Activated naive CD8-positive, alpha-beta T cell (primary cell): ENCODE results near the gene BACE2.

Experiments used
- H3K27ac Mint-ChIP-seq: one replicate; pipeline ENCODE4 v1.8.0; 2021; ENCODE audit warnings: mixed read lengths
- H3K27me3 Mint-ChIP-seq: one replicate; pipeline ENCODE4 v1.8.0; 2021; ENCODE audit warnings: mixed read lengths
- H3K36me3 Mint-ChIP-seq: one replicate; pipeline ENCODE4 v1.8.0; 2021; ENCODE audit warnings: mixed read lengths
- H3K4me1 Mint-ChIP-seq: one replicate; pipeline ENCODE4 v1.8.0; 2021; ENCODE audit warnings: low read depth, mixed read lengths
- H3K4me3 Mint-ChIP-seq: one replicate; pipeline ENCODE4 v1.8.0; 2021; ENCODE audit warnings: mild to moderate bottlenecking, mixed read lengths
- H3K9me3 Mint-ChIP-seq: one replicate; pipeline ENCODE4 v1.8.0; 2021; ENCODE audit warnings: low read depth, mixed read lengths

The BACE2 gene

DNA sequence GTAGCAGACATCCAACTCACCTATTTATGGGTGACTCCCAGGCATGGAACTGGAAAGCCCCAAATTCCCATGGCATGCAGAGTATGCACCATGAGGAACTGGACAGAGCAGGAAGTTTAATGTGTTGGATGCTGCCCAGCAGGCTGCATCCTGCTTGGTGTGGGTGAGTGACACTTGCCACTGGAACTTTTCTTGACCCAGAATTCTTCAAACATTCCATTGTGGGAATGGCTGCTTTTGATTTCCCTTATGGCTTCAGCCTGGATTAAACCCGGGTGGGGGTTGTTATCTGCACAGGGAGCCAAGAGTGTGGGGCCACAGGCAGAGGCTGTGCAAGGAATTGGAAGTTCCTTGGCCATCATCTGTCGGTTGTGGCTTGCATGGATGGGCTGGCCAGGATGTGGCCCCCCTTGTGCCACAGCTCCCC is 26.9 kb upstream of the BACE2 start:
- H3K4me3 Mint-ChIP-seq = no peak overlapping the region
- no peaks in the 10 kb centered on the region for H3K36me3 Mint-ChIP-seq
- no peaks in the 10 kb centered on the region for H3K4me1 Mint-ChIP-seq
- H3K9me3 Mint-ChIP-seq = no peaks in the 10 kb centered on the region
- peaks cover 11% of the 10 kb centered on the region for H3K27me3 Mint-ChIP-seq
- H3K27ac Mint-ChIP-seq = no peak overlapping the region

DNA sequence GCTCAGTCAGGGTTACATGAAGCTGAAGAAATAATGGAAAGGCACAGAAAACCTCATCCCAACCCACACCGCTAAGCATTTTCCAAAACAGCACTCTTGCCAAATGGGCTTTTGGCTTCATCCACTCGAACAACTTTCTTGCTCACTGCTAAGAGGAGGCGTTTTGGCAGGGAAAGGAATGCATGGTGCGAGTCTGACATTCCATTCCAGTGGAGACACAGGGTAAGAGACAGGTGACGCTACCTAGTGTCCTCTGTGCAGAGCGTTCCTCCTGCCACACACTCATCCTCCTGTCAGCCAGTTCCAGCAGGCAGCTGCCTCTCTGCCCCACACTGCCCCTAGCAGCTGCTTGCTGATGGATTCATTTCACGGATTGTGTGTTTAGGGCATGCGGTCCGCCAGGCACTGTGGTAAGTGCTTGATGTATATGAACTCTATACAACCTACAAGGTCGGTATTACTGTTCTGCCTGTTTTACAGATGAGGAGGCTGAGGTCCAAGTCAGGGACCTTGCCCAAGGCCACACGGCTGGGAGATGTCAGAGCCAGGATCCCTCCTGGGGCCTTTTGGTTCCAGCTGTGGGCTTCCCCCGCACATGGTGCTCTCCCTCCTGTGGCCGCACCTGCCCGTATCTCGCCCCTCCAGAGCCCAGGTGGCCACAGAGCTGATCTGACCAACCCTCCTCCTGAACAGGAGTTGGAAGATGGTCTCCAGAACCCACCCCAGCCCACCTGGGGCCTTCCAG is 25.7 kb upstream of the BACE2 start:
- no peaks in the 10 kb centered on the region for H3K36me3 Mint-ChIP-seq
- H3K27me3 Mint-ChIP-seq = peaks cover 13% of the 10 kb centered on the region
- H3K27ac Mint-ChIP-seq = no peak overlapping the region
- H3K9me3 Mint-ChIP-seq = no peaks in the 10 kb centered on the region
- H3K4me1 Mint-ChIP-seq = no peaks in the 10 kb centered on the region
- H3K4me3 Mint-ChIP-seq = no peak overlapping the region

DNA sequence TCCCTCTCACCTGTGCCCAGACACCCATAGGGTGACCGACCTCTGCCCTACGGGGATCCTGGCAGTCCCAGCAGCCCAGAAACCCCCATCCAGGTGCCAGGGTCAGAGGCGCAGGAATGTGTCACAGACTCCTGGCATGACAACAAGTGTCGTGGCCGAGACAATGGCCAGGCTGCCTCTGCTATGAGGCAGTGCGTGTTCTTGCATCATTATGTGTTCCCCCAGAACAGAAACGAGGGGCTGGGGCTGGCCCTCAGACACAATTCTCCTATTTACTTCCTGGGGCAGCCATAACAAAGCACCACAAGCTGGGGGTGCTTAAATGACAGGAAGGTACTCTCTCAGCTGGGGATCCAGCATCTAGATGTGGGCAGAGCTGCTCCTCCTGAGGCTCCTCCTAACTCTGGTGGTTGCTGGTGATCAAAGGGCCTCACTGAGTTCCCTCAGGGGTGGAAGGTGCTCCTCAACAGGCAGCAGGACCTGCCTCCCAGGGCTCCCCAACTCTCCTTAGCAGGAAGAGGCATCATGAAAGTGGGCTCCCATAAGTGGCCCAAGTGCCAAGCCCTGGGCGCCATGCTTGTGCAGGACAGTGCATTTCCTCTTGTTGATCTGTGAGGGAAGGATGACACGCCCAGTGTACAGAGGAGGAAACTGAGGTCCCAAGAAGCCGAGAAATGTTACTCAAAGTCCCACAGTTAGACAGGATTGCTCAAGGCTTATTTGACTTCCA is 24.2 kb upstream of the BACE2 start:
- Mint-ChIP-seq H3K9me3 (no peaks in the 10 kb centered on the region), H3K4me1 (no peaks in the 10 kb centered on the region), H3K36me3 (no peaks in the 10 kb centered on the region), H3K27ac (no peak overlapping the region), H3K4me3 (no peak overlapping the region), H3K27me3 (peaks cover 12% of the 10 kb centered on the region)

DNA sequence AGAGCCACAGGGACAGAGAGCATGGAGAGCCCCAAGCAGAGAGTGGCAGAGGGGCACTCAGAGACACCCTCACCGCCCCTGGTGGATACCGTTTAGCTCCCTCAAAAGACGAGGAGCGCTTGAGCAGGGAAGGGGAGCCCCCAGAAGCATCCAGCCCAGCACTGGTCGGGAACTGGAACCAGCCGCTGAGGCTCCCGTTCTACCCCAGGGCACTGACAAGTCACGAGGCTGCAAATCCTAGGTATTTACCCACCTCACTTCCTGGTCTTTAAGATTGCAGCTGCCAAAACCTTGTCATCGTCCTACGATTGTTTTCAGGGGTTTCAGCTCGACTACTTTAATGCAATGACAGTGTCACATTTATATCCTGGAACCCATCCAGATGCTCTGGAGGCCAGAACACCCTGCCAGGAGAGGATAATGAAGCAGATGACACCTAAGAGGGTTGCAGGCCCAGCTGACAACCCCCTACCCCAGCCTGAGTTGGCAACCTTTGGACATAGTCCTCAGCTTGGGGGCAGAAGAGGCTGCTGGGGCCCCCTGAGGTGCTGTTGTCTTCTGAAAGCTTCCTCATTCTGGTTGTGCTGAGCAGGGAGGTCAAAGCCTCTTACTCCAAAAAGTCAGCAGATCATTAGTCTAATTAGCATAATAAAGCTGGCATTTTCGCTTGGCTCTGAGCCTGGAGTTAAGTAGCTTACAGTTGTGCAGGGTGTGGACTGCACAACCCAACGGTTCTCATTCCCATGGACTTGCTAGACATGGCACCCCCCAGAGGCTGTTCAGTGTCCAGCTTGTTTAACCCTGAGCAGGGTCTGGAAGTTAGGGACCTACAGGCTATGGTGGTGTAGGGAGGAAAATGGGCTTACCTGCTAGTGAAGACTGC is 20.6 kb upstream of the BACE2 start:
- no peak overlapping the region for H3K4me3 Mint-ChIP-seq
- H3K27me3 Mint-ChIP-seq = peaks cover 11% of the 10 kb centered on the region
- H3K27ac Mint-ChIP-seq = no peak overlapping the region
- no peaks in the 10 kb centered on the region for H3K36me3 Mint-ChIP-seq
- H3K4me1 Mint-ChIP-seq = no peaks in the 10 kb centered on the region
- no peaks in the 10 kb centered on the region for H3K9me3 Mint-ChIP-seq

DNA sequence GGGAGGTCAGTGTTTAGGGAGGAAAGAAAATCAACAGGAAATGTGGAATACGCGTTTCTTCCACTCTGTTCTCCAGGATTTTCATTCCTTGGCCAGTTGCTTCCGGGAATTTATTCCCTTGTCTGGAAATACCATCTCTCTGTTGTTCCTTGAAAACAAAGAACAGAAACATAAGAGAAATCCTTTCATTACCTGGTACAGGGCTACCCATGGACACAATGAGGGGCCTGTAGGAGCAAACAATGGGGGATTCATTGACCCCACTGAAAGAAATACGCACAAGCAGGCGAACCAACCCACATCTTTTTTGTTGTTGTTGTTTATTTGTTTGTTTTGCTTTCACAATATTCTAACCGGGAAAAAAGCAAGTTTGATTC is 20.0 kb upstream of the BACE2 start:
- Mint-ChIP-seq H3K27ac (no peak overlapping the region), H3K36me3 (no peaks in the 10 kb centered on the region), H3K27me3 (peaks cover 11% of the 10 kb centered on the region), H3K4me3 (no peak overlapping the region), H3K9me3 (no peaks in the 10 kb centered on the region), H3K4me1 (no peaks in the 10 kb centered on the region)

DNA sequence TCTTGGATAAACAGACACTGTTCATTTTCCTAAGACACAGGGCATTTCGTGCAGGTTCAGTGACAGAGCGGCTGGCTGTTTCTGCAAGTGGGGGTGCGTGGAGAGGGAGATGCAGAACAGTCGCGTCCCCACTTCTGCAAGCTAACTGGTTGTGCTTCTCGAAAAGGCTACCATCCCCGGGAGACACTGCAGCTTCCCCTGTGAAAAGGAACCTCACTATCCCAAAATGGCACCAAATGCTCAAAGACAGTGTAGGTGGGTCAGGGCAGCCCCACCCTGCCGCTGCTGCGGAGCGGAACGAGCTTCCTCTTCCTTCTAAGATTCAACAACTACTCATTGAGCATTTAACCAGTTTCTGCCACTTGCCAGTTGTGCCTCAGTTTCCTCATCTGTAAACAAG is 19.2 kb upstream of the BACE2 start:
- Mint-ChIP-seq H3K27ac (no peak overlapping the region), H3K4me1 (no peaks in the 10 kb centered on the region), H3K4me3 (no peak overlapping the region), H3K36me3 (no peaks in the 10 kb centered on the region), H3K9me3 (no peaks in the 10 kb centered on the region), H3K27me3 (peaks cover 11% of the 10 kb centered on the region)

DNA sequence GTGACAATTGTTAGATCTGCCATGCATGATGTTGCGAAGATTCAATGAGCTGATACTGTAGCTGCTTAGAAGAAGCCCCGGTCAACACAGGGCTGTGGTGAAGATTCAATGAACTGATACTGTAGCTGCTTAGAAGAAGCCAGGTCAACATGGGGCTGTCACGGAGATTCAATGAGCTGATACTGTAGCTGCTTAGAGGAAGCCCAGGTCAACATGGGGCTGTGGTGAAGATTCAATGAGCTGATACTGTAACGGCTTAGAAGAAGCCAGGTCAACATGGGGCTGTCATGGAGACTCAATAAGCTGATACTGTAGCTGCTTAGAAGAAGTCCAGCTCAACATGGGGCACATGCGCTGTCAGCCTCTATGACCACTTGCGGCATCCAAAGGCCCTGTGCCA is 18.8 kb upstream of the BACE2 start:
- Mint-ChIP-seq H3K27me3 (peaks cover 15% of the 10 kb centered on the region), H3K4me3 (no peak overlapping the region), H3K36me3 (no peaks in the 10 kb centered on the region), H3K9me3 (no peaks in the 10 kb centered on the region), H3K27ac (no peak overlapping the region), H3K4me1 (no peaks in the 10 kb centered on the region)

DNA sequence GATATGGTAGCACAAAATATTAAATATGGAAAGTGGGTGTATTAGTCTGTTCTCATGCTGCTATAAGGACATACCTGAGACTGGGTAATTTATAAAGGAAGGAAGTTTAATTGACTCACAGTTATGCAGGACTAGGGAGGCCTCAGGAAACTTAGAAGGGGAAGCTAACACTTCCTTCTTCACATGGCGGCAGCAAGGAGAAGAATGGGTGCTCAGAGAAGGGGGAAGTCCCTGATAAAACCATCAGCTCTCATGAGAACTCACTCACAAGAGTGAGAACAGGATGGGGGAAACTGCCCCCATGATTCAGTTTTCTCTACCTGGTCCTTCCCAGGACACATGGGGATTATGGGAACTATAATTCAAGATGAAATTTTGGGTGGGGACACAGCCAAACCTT is 15.8 kb upstream of the BACE2 start:
- peaks cover 3% of the 10 kb centered on the region for H3K36me3 Mint-ChIP-seq
- H3K27me3 Mint-ChIP-seq = peaks cover 15% of the 10 kb centered on the region
- H3K9me3 Mint-ChIP-seq = no peaks in the 10 kb centered on the region
- no peaks in the 10 kb centered on the region for H3K4me1 Mint-ChIP-seq
- H3K4me3 Mint-ChIP-seq = no peak overlapping the region
- no peak overlapping the region for H3K27ac Mint-ChIP-seq

DNA sequence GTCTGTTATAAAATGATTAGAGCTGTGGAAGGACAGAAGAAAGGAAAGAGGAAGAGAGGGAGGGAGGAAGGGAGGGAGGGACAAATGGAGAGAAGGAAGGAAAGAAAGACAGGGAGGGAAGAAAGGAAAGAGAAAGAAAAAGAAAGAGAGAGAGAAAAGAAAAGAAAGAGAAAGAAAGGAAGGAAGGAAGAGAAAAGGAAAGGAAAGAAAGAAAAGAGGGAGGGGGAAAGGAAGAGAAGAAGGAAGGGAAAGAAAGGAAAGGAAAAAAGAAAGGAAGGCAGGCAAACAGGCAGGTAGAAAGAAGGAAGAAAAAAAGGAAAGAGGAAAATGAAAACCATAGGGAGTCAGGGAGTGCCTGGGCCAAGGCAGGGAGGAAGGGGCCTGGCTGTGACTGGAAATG is 14.5 kb upstream of the BACE2 start:
- Mint-ChIP-seq H3K27me3 (peaks cover 14% of the 10 kb centered on the region), H3K4me3 (no peak overlapping the region), H3K27ac (no peak overlapping the region), H3K36me3 (peaks cover 3% of the 10 kb centered on the region), H3K4me1 (no peaks in the 10 kb centered on the region), H3K9me3 (peaks cover 3% of the 10 kb centered on the region)

DNA sequence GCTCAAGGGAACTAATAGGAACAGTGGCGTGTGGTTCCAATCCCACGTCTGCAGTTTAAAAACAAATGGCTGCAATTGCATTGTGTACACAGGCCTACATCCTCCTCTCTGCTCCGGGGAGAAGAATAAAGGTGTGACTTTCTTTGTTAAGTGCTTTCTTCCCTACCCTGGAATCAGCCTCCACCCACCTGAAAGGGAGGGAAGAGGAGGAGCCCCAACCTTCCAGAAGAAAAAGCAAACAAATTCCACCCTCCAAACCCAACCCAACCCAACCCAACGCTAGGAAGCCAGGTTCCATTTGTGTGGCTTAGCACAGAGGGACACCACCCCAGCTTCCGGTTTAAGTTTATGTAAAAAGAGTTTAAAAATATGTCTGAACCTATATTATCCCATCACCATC is 11.8 kb upstream of the BACE2 start:
- peaks cover 3% of the 10 kb centered on the region for H3K36me3 Mint-ChIP-seq
- H3K4me3 Mint-ChIP-seq = no peak overlapping the region
- no peak overlapping the region for H3K27ac Mint-ChIP-seq
- H3K4me1 Mint-ChIP-seq = no peaks in the 10 kb centered on the region
- H3K27me3 Mint-ChIP-seq = peaks cover 9% of the 10 kb centered on the region
- peaks cover 6% of the 10 kb centered on the region for H3K9me3 Mint-ChIP-seq

DNA sequence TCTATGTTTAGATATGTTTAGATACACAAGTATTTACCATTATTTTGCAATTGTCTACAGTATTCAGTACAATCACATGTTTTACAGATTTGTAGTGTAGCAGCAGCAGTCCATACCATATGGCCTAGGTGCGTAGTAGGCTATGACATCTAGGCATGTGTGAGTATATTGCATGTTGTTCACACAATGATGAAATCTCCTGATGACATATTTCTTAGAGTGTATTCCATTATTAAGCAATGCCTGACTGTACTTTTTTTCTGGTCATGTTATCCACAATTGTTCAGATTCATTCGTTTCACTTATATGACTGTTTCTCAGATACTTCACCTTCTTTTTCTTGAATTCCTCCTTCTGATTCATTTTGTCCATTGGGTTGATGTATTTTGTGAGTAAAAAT is 9.9 kb upstream of the BACE2 start:
- Mint-ChIP-seq H3K9me3 (peaks cover 6% of the 10 kb centered on the region), H3K27me3 (peaks cover 9% of the 10 kb centered on the region), H3K36me3 (peaks cover 3% of the 10 kb centered on the region), H3K4me3 (no peak overlapping the region), H3K4me1 (no peaks in the 10 kb centered on the region), H3K27ac (no peak overlapping the region)

DNA sequence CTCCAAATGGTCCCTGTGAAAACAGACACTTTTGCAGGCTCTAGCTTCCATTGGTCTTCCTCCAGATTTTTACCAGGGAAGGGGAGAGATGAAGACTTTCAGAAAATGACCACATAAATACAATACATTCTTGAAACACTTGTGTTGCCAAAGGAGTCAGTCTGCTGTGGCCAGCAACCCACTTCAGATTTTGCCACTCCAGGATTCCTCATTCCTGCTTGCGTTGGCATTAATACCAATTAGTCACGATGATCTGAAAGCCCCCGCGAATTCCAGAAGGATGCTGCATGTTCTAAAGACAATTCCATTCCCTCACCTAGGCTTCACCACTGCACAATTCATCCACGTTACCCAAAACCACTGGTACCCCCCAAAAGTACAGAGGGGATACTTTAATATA is 7.9 kb upstream of the BACE2 start:
- no peaks in the 10 kb centered on the region for H3K4me1 Mint-ChIP-seq
- H3K27ac Mint-ChIP-seq = no peak overlapping the region
- peaks cover 4% of the 10 kb centered on the region for H3K27me3 Mint-ChIP-seq
- H3K36me3 Mint-ChIP-seq = no peaks in the 10 kb centered on the region
- no peak overlapping the region for H3K4me3 Mint-ChIP-seq
- H3K9me3 Mint-ChIP-seq = peaks cover 6% of the 10 kb centered on the region

DNA sequence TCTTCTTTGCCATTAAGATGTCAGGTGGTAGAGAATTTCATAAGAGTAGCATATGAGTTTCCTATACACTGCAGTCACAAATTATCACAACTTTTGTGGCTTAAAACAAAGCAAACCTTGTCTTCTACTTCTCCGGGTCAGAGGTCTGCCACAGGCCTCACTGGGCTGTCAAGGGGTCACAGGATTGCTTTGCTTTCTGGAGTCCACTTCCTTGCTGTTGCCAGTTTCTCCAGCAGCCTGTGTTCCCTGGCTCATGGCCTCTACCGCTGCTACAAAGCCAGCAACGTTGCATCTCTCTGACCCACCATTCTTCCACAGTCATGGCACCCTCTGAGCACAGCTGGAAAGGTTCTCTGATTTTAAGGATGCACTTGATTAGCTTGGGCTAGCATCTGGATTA is 6.5 kb upstream of the BACE2 start:
- Mint-ChIP-seq H3K4me1 (peaks cover 1% of the 10 kb centered on the region), H3K36me3 (no peaks in the 10 kb centered on the region), H3K4me3 (no peak overlapping the region), H3K9me3 (peaks cover 6% of the 10 kb centered on the region), H3K27ac (no peak overlapping the region), H3K27me3 (peaks cover 10% of the 10 kb centered on the region)

DNA sequence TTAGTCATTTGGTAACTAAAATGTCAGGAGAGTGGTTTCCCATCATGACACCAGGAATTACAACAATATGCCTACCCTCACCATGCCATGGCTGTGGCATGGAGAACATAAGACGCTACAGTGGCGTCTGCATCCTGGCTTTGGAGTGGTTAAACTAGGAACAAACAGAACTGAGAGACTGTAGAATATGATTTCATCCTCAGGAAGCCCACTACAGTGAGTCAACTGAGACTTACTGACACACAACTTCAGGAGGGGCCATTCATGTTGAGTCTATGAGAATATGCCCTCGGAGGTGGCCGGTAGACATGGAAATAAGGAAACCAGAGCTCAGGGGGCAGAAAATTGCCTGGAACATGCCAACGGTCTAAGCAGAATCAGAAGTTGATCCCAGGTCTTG is 5.9 kb upstream of the BACE2 start:
- Mint-ChIP-seq H3K4me3 (no peak overlapping the region), H3K27ac (no peak overlapping the region), H3K27me3 (peaks cover 12% of the 10 kb centered on the region), H3K4me1 (peaks cover 2% of the 10 kb centered on the region), H3K36me3 (no peaks in the 10 kb centered on the region), H3K9me3 (peaks cover 6% of the 10 kb centered on the region)

DNA sequence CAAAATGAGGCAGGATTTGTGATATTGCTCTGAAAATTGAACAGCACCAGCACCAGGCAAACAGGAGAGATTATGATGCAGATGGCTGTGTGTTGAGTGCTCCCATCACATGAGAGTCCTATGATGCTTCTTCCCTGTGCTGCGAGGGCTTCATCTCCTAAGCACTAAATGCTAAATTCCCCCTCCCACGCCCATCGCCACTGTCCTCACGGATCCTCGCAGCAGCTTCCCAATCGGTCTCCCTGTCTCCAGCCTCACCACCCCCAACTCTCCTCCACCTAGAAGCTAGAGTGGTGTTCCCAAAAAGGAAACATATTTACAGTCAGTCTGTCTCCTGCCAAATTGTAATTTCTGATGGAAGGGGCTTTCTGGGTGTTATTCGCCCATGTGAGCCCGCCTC is 4.9 kb upstream of the BACE2 start:
- Mint-ChIP-seq H3K36me3 (no peaks in the 10 kb centered on the region), H3K27ac (no peak overlapping the region), H3K4me1 (peaks cover 2% of the 10 kb centered on the region), H3K4me3 (no peak overlapping the region), H3K27me3 (peaks cover 12% of the 10 kb centered on the region), H3K9me3 (peaks cover 6% of the 10 kb centered on the region)
